ENCODE data around the gene DTNBP1. TPM values are rescaled to one million over a fixed set of nuclear protein-coding genes. Genes with fewer than 3 reads are reported as not detected.

Gene DTNBP1
- total and polyA plus RNA-seq, 2 of the 8 experiments (the other 6 are each of a cell fraction or from before 2014, with no cell fraction given): 13.5 to 22.1 TPM

GRCh38 chr6:15675536-15676220 is 12.8 kb upstream of the DTNBP1 start:
- Histone ChIP-seq H3K36me3 (ENCODE audit: control insufficient read depth in 2 of 4, insufficient read depth in 4 of 4, low read length in 3 of 4) (no peaks in the 10 kb centered on the region), H3K14ac (ENCODE audit: insufficient read length) (no peak overlapping the region), H2AK5ac (ENCODE audit: low read depth, low read length) (no peak overlapping the region), H3K56ac (replicated peaks; ENCODE audit: insufficient read length, low read depth, low read length) (no peak overlapping the region), H4K91ac (replicated peaks; ENCODE audit: insufficient read length, low read length) (no peak overlapping the region), H2BK12ac (ENCODE audit: low read depth, low read length) (no peak overlapping the region), H3K79me2 (ENCODE audit: control insufficient read depth in 1 of 2, insufficient read depth in 2 of 2, low read length in 2 of 2) (no peaks in the 10 kb centered on the region), H2BK20ac (ENCODE audit: low read length) (no peak overlapping the region), H3K23ac (ENCODE audit: insufficient read length) (no peak overlapping the region), H3K27me3 (replicated peaks in 1 of 4; ENCODE audit: control insufficient read depth in 3 of 4, extremely low read depth in 1 of 4, insufficient read depth in 3 of 4, low read length in 3 of 4) (no peaks in the 10 kb centered on the region), H3K4me3 (ENCODE audit: extremely low read depth in 1 of 4, insufficient read depth in 2 of 4, low read depth in 3 of 4, low read length in 4 of 4) (no peak overlapping the region), H2BK120ac (replicated peaks; ENCODE audit: low read depth, low read length) (no peak overlapping the region), H3K23me2 (ENCODE audit: low read depth, low read length) (no peaks in the 10 kb centered on the region; the same call in 1 of the 2 replicates), H2BK15ac (ENCODE audit: low read length) (no peak overlapping the region), H2AFZ (ENCODE audit: low read length) (no peak overlapping the region), H3K4me1 (replicated peaks in 1 of 4; ENCODE audit: control insufficient read depth in 3 of 4, insufficient read depth in 4 of 4, low read length in 3 of 4) (peaks cover 0 to 8% (median 2%) of the 10 kb centered on the region in 4 experiments; a peak in 3 of 7 replicates), H3K4me2 (ENCODE audit: insufficient read depth in 1 of 2, low read depth in 2 of 2, low read length in 2 of 2) (no peak overlapping the region), H3K9ac (replicated peaks in 1 of 4; ENCODE audit: extremely low read depth in 1 of 4, low read depth in 3 of 4, low read length in 3 of 4) (no peak overlapping the region), H3K4ac (replicated peaks; ENCODE audit: insufficient read length, low read depth, low read length) (no peak overlapping the region), H4K8ac (ENCODE audit: extremely low read depth, insufficient read depth, low read length) (no peak overlapping the region), H2BK5ac (ENCODE audit: low read depth, low read length) (no peak overlapping the region), H3K27ac (ENCODE audit: low read depth, low read length) (no peak overlapping the region), H3K9me3 (ENCODE audit: insufficient read depth in 2 of 2, low read depth in 1 of 2, low read length in 1 of 2) (no peaks in the 10 kb centered on the region), H3K79me1 (ENCODE audit: low read depth, low read length) (no peaks in the 10 kb centered on the region), H4K20me1 (replicated peaks in 1 of 2; ENCODE audit: control insufficient read depth in 1 of 2, insufficient read depth in 2 of 2, low read length in 2 of 2) (no peaks in the 10 kb centered on the region), H4K5ac (ENCODE audit: insufficient read length, low read depth, low read length) (no peak overlapping the region), H3K18ac (ENCODE audit: extremely low read depth, low read length) (no peak overlapping the region)
- DNase-seq (ENCODE audit: low read depth in 1 of 2, low spot score in 2 of 2) (no peak), FAIRE-seq (no peak)
- WGBS, 2 experiments (ENCODE audit: extremely low coverage in 1 of 2, insufficient coverage in 1 of 2, insufficient read length in 1 of 2, insufficient replicate concordance in 2 of 2, low coverage in 1 of 2, low lambda C conversion rate in 2 of 2, missing lambda C conversion rate in 1 of 2): 81% methylated on average over 3 of the region's 3 CpGs; no CpG with 5 or more reads in 1 of the 2 experiments
- ChIA-PET CTCF (ENCODE audit: partially characterized antibody) (interaction anchor here (0.6 to 1.7 kb wide), 3 partner anchors 16 to 508 kb away, joined by 3 to 4 read pairs (median 4); no protein-coding TSS in a partner anchor), POLR2A (ENCODE audit: partially characterized antibody) (interaction anchor here (1.3 kb wide), 1 partner anchor 13 kb away, joined by 4 read pairs; the partner anchor contains the start of gene DTNBP1)
- no peak for TF ChIP-seq BACH1 (IDR thresholded peaks at IDR 0.05; ENCODE audit: low read length)
- no peak for TF ChIP-seq SAP30 (IDR thresholded peaks at IDR 0.05; ENCODE audit: insufficient read depth, insufficient replicate concordance, low read length)
- no peak for TF ChIP-seq KDM4A (IDR thresholded peaks at IDR 0.05; ENCODE audit: low read depth, low read length, severe bottlenecking)
- TF ChIP-seq, protein P1, sequence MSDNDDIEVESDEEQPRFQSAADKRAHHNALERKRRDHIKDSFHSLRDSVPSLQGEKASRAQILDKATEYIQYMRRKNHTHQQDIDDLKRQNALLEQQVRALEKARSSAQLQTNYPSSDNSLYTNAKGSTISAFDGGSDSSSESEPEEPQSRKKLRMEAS (IDR thresholded peaks at IDR 0.05): no peak
- TF ChIP-seq POU5F1 (IDR thresholded peaks at IDR 0.05; ENCODE audit: low read depth, low read length): no peak
- TF ChIP-seq PHF8 (conservative IDR thresholded peaks at IDR 0.05; ENCODE audit: low read depth, low read length): no peak
- no peak for TF ChIP-seq GTF2F1 (IDR thresholded peaks at IDR 0.05; ENCODE audit: borderline replicate concordance, low read depth, low read length)
- TF ChIP-seq CBX8 (IDR thresholded peaks at IDR 0.05; ENCODE audit: borderline replicate concordance, low read depth, low read length): no peak
- no peak for TF ChIP-seq SP1 (IDR thresholded peaks at IDR 0.05; ENCODE audit: low read depth, low read length)
- TF ChIP-seq KDM5A (IDR thresholded peaks at IDR 0.05; ENCODE audit: low read length): no peak
- TF ChIP-seq RAD21 (IDR thresholded peaks at IDR 0.05 in 1 of 2, conservative IDR thresholded peaks at IDR 0.05 in 1 of 2; ENCODE audit: low read depth in 2 of 2, low read length in 2 of 2): no peak
- TF ChIP-seq TAF7 (optimal IDR thresholded peaks at IDR 0.05; ENCODE audit: borderline replicate concordance, low read depth, low read length): no peak
